C4-2B (cell line): Measurements from ENCODE around the gene LCN9.

ENCODE experiments used
- CTCF ChIP-seq: fragments of 450-650 bp; conservative IDR thresholded peaks from 2 replicates; pipeline ENCODE4 v1.5.1; 2017; ENCODE audit warnings: mild to moderate bottlenecking
- ZFX ChIP-seq: fragments of 450-650 bp; IDR thresholded peaks from 2 replicates; pipeline ENCODE4 v1.6.1; 2017

- no peak for TF ChIP-seq CTCF
- TF ChIP-seq ZFX = no peak
Measured at GRCh38 chr9:135666534-135667462, 3.7 kb downstream of the LCN9 start.
